Non-pigmented ciliary epithelial cell (primary cell): ENCODE measurements around the gene RPS16.
A peak's percentile ranks its signal among the peaks of the same experiment; 100 is the strongest.

Experiments
- DNase-seq: peaks from one replicate; pipeline ENCODE4 v3.0.0-alpha.2; 2010; ENCODE audit warnings: low read depth

The RPS16 gene

DNA sequence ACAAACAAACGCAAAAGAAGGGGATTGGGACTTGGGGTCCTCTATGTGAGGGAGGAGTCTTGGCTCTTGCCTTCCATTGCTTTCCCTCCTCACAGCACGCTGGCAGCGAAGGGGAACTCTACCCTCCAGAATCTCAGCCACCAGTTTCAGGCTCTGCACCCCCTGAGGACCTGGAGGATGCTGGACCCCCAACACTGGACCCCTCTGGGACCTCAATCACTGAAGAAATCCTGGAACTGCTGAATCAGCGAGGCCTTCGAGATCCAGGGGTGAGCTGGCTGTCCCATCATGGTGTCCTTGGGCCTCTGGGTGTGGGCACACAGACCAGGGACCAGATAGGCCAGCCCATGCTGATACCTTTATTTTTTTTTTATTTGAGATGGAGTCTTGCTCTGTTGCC lies 13.7 kb downstream of the RPS16 start:
- no peak for DNase-seq

DNA sequence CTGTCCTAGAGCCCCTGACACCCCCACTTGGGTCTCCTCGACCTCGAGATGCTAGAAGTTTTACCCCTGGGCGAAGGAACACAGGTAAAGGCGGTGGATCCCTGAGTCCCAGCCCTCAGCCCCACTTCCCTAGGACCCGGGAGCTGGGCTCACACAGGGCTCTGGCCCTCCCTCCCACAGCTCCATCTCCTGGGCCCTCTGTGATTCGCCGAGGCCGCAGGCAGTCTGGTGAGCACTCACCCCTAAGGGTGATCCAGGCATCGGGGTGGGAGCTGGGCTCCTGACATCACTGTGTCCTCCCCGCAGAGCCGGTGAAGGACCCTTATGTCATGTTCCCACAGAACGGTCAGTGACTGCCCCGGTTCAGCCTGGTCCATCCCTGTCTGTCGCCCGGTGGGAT lies 15.0 kb downstream of the RPS16 start:
- no peak for DNase-seq

DNA sequence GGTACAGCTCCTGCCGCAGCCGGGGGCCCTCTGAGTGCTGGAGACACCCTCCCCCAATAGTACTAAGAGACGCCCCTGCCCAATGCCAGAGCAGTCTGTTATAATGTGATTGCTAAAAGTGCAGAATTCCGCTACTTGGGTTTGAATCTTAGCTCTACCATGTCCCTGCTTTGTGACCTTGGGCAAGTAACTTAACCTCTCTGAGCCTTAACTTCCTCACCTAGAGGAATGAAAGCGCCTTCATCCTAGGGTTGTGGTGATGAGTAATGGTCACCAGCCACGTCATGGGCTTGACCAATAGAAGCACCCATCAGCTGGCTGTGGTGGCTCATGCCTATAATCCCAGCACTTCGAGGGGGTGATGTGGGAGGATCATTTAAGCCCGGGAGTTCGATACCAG lies 16.7 kb downstream of the RPS16 start:
- DNase-seq, result no peak

DNA sequence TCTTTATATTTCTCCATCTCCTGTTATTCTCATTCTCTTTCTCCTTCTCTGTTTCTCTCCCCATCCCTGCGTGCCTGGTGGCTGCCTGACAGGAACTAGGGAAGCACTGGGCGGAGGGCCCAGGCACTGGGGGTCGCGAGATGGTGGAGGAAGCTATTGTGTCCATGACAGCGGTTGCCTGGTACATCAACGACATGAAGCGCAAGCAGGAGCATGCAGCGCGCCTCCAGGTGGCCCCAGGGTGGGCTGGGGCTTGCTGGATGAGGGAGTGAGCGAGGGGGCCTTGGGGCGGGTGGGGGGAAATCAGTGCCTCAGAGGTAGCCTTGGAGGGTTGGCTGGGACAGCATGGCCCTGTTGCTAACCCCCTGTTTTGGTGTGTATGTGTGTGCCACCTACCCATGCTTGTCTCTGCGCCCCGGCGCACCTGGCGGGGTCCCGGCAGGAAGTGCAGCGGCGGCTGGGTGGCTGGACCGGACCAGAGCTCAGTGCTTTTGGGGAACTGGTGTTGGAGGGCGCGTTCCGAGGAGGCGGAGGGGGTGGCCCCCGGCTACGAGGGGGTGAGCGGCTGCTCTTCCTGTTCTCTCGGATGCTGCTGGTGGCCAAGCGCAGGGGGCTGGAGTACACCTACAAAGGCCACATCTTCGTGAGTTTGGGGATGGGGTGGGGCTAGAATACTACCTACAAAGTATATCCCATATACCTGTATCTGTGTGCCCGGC lies 18.1 kb downstream of the RPS16 start:
- DNase-seq, result no peak

DNA sequence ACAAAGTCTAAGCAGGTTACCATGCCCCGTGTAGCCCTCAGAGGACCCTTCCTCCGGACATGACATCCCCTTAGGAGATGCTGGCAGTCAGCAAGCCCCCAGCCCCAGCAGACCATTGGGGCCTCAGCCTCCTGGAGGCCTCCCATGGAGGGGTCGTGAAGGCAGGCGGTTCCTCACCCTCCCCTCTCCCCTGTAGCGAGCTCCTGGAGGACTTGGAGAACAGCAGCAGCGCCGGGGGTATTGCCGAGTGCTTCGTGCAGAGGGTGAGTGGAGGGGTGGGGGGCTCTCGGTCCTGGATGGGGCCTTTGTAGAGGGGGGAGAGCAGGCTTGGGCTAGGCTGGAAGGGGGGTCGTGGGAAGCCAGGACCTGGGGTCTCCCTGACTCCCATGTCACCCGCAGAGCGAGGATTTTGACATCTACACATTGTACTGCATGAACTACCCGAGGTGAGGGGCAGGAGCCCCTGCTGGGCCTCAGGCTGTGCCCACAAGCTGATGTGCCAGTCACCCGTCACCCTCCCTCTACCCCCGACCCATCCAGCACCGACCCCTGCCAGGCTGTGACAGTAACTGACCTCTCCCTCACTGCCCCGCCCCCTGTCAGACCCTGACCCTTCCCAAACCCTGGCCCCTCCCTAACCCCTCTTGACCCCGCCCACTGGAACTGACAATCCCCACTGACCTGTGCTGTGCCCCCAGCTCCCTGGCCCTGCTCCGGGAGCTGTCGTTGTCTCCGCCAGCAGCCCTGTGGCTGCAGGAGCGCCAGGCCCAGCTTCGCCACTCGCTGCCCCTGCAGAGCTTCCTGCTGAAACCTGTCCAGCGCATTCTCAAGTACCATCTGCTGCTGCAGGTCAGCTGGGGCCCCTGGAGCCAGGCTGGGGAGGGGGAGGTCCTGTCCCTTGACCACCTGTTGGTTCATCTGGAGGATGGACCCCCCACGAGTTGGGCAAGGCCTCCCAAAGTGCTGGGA lies 19.3 kb downstream of the RPS16 start:
- DNase-seq, result no peak

DNA sequence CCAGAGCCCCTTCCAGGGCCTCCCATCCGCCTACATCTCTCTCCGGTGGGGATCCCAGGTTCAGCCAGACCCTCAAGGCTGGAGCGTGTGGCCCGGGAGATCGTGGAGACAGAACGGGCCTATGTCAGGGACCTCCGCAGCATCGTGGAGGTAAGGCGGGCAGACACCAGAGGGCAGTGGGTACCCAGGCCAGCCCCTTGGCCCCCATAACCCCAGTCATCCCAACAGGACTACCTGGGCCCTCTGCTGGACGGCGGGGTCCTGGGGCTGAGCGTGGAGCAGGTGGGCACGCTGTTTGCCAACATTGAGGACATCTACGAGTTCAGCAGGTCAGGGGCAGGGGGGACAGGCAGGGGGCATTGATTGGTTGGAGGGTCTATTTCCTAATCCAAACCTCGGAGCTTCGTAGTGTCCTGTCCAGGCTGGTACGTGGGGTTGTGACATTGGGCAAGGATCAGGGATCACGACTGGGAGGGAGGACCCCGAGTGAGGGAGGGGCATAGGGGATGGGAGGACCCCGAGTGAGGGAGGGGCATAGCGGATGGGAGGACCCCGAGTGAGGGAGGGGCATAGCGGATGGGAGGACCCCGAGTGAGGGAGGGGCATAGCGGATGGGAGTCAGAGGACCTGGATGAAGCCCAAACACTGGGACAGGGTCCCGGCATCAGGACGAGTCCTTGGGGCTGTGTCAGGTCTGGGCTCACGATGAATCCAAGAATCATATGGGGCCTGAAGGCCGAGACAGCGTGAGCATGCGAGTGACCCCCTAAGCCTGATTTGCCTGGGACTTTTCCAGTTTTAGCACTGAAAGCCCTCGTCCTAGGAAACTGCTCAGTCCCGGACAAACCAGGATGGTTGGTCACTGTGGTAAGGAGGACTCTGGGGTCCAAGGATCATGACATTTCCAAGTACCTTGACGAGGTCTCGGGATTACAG lies 20.4 kb downstream of the RPS16 start:
- no peak for DNase-seq

DNA sequence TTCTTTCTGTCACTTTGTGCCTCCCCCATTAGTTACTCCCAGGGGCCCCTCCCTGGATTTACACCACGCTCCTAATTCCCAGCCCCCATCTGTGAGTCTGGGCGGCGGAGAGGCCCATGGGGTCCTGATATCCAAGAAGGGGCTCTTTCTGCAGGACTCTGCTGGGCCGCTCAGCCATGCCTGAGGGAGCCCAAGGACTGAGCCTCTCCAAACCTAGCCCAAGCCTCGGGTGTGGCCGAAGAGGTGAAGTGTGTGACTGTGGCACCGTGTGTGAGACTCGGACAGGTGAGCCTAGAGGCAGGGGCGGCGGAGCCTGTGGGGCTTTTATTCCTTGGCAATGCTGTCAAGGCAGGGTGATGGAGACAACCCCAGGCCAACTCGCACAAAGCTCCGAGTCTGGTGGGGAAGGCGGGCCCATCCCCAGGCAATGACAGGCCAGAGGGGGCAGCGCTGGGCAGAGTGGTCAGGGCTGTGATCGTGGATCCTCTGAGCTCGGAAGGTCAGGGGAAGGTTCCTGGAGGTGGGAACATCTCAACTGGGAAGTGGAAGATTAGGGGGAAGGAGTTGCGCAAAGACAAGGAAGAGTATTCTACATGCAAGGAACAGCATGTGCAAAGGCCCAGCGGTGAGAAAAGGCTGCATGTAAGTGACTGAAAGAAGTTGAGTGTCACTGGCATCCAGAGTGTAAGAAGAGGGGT lies 21.7 kb downstream of the RPS16 start:
- no peak for DNase-seq

DNA sequence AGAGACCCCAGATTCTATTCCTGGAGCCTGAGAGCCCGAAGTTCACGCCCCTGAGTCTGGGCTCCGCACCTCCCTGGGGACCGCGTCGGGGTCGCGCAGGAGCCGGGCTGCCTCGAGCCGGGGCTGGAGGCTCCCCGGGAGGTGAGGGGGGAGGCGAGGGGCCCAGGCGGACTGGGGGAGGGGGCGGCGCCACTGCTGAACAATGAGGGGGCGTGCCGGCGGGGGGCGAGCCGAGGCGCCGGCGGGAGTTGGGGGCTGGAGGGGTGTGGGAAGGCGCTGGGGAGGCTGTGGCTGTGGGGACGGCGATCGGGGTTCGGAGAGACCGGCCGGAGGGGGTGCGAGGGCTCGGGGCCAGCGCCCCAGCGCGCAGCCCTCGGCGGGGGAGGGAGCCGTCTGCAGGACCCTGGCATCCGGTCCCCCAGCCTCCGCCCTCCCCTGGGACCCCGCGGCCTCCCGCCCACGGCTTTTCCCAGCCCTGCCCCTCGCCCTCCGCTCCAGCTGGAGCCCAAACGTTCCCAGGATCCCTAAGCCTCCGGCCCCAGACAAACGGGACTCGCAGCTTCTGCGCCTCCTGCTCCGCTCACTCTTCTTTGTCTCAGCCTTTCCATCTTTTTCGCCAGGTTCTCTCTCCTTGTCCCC lies 22.4 kb downstream of the RPS16 start:
- DNase-seq, result no peak

DNA sequence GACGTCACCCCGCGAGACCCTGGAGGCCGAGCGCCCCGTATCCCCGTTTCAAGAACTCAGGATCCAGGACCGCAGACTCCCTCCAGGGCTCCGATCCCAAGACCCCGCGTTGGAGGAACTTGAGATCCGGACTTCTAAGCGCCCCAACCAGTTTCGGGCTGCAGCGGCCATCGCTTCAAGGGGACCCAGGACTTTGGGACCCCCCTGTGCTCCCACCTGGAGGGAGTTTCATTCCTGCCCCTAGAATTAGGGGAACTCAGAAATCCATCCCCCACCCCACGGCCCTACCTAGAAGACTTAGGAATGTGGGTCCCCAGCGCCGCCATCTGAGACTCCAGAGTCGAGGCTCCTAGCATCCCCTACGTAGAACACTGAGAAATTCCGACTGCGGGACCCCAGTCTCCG lies 22.9 kb downstream of the RPS16 start:
- no peak for DNase-seq

DNA sequence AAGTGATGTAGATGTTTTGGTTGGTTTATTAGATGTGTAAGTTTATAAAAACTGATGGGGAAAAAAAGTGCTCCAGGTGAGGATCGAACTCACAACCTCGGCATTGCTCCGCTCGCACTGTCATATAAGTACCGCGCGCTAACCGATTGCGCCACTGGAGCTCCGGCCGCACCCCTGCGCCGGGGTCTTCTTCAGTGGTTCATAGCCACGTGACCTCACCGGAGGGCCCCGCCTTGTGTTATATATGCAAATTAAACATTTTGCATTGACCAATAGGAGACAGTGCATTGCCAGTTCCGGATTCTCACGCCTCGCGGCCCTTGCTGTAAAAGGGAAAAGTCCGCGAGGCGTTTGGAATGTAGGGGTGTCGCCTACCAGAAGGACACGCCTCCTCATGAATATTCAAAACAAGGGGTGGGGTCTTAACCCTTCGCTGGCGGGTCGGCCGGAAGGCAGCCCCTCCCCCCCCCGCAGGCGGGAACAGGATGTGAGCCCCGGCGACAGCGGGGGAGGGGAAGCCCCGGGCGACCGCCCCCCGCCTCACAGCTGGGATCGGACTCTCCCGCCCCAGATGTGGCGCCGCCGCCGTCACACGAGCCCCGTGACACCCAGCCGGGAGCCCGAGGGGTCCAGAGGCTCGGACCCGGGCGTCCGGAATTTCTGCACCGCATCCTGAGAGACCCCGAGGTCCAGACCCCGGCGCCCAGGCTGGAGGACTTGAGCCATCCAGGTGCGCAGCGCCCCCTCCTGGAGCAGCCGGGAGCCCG lies 23.5 kb downstream of the RPS16 start, which contains the start of gene PLEKHG2:
Gene PLEKHG2, plus strand, starts transcription at position 570 of the 767 bp plus-strand sequence. CDS start 1,418 bp downstream, outside the sequence.
- DNase-seq, result peak; percentile 99

DNA sequence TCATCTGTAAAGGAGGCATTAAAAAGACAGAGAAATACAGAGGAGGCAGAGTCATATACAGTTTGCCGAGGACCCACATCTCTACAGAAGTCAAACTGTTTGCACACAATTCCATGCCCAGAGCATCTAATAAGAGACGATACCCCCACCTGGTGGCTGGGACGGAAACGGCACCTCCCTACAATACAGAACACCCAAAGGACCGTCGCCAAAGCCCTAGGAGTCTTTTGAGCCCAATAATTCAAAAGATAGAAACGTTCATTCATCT lies 24.0 kb downstream of the RPS16 start:
- DNase-seq, result peak; percentile 72

DNA sequence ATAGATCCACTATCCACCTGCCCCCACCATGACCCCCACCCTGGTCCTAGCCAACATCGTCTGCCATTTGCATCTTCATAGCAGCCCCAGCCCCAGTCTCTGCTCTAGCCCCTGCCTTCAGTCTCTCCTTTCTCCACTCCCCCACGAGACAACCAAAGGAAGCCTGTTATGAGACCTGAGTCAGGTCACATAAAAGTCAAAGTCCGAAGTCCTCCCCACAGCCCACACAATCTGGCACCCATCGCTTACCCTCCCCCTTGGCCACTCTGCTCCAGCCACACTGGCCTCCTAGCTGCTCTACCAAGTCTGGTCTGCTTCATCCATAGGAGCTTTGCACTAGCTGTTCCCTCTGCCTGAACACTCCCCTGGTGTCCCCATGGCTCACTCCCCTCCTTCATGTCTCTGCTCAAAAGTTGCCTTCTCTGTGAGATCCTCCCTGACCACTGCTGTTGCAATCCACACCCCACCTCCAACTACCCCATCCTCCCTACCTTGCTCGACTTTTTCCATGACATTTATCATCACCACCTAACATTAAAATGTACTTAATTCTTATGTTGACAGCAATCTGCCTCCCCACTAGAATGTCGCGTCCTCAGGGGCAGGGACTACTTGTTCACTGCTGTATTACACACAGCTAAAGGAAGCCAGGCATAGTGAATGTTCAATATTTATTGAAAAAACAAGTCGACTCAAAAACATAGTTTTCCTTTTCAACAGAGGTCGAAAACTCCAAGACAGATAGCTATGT lies 24.5 kb downstream of the RPS16 start:
- DNase-seq, result no peak

DNA sequence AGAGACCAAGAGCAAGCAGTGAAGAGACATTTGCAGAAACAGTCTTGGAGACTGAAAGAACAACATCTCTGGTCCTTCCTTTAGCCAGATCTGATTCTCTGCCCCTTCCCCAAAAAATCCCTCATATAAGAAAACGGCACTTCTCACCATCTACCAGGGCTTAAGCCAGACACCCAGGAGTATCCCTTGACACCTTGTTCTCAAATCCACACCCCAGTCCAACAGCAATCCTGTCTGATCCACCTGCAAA lies 25.0 kb downstream of the RPS16 start:
- no peak for DNase-seq

DNA sequence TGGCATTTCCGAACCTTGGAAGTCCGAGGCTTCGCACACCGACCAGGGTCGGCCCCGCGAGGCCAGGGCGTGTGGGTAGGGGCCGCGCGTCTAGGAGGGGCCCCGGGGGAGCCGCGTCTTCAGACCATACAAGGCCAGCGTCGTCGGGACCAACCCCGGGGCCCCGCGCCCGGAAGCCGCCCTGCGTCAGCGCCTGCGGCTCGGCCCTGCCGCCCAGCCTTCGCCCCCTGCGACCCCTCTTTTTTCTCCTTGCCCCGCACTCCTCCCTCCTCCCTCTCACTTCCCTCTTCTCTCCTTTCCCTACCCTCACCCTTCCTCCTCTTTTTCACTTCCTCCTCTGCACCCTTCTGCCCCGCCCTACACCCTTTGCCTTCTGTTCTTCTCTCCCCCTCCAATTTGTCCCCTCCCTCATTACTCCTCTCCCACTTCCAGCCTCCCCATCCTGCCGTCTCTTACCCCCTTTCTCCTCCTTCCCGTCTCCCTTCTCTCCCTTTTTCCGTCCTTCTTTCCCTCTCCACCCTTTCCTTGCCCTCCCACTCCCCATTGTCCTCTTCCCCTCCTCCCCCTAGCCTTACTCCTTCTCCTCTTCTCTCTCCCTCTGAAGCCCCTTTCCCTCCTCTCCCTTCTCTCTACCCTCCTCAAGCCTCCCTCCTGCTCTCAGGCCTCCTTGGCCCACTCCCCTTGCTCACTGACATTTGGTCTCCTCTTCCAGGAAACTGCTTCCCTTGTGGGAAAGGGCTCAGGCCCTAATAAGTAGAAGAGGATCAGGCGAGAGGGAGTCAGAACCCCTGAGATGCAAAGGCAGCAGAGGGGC lies 25.5 kb downstream of the RPS16 start:
- no peak for DNase-seq

DNA sequence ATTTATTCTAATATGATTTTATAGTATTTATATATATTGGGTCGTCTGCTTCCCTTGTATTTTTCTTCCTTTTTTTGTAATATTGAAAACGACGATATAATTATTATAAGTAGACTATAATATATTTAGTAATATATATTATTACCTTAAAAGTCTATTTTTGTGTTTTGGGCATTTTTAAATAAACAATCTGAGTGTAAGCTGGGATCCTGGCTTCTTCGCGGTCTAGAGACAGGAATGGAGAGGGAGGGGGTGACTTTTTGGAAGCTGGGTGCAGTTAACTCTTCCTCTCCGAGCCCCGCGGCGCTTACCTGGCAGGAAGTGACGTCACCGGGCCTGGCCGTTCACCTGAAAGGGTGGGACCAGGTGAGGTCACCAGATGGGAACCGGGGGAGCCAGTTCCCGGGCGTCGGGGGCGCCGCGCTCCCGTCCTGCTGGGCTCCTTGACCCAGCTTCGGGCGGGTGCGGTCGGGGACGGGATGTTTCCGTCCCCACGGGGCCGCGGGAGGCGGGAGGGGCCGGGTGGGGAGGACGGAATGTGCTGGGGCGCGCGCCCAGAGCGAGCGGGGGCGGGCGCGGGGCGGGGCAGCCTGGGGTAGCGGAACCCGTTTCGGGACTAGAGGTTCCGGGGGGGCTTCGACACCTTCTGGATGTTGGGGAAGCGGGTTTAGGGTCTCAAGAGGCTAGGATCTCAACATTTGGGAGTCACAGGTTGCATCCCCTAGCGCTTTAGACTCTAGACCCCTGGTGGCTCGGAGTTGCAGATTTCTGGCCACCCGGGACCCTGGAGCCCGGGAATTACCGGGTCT lies 26.3 kb downstream of the RPS16 start:
- no peak for DNase-seq

DNA sequence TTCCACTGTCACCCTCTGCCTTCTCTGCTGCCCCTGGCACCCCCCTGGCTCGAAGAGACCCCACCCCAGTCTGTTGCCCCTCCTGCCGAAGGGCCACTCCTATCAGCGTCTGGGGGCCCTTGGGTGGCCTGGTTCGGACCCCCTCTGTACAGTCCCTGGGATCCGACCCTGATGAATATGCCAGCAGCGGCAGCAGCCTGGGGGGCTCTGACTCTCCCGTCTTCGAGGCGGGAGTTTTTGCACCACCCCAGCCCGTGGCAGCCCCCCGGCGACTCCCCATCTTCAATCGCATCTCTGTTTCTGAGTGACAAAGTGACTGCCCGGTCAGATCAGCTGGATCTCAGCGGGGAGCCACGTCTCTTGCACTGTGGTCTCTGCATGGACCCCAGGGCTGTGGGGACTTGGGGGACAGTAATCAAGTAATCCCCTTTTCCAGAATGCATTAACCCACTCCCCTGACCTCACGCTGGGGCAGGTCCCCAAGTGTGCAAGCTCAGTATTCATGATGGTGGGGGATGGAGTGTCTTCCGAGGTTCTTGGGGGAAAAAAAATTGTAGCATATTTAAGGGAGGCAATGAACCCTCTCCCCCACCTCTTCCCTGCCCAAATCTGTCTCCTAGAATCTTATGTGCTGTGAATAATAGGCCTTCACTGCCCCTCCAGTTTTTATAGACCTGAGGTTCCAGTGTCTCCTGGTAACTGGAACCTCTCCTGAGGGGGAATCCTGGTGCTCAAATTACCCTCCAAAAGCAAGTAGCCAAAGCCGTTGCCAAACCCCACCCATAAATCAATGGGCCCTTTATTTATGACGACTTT lies 27.1 kb downstream of the RPS16 start:
- DNase-seq, result no peak

DNA sequence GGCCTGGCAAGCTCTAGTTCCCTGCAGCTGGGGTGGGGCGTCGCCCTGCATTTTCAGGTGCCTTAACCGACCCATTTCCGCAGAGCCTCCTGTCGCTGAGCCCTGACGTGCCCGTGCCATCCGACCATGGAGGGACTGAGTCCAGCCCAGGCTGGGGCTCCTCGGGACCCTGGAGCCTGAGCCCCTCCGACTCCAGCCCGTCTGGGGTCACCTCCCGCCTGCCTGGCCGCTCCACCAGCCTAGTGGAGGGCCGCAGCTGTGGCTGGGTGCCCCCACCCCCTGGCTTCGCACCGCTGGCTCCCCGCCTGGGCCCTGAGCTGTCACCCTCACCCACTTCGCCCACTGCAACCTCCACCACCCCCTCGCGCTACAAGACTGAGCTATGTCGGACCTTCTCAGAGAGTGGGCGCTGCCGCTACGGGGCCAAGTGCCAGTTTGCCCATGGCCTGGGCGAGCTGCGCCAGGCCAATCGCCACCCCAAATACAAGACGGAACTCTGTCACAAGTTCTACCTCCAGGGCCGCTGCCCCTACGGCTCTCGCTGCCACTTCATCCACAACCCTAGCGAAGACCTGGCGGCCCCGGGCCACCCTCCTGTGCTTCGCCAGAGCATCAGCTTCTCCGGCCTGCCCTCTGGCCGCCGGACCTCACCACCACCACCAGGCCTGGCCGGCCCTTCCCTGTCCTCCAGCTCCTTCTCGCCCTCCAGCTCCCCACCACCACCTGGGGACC lies 27.9 kb downstream of the RPS16 start:
- no peak for DNase-seq
